Suprapubic skin (tissue), 4 donors: ENCODE results near the gene AJAP1. TPM values are rescaled to one million over a fixed set of nuclear protein-coding genes. Genes with fewer than 3 reads are reported as not detected.

Experiments
- DNase-seq, 2 donors: peaks; one replicate each; pipeline ENCODE4 v3.0.0-alpha.2; 2019; ENCODE audit warnings: low spot score in 2 of 2
- H3K27ac ChIP-seq: fragments of 200-600 bp; sonication (generic); one replicate; pipeline ENCODE4 v1.5.1; 2019
- H3K27me3 ChIP-seq: fragments of 200-600 bp; sonication (generic); one replicate; pipeline ENCODE4 v1.5.1; 2019
- H3K36me3 ChIP-seq: fragments of 200-600 bp; sonication (generic); one replicate; pipeline ENCODE4 v1.5.1; 2019
- H3K4me1 ChIP-seq: fragments of 200-600 bp; sonication (generic); one replicate; pipeline ENCODE4 v1.5.1; 2019
- H3K4me3 ChIP-seq: fragments of 200-600 bp; sonication (generic); one replicate; pipeline ENCODE4 v1.5.1; 2019; ENCODE audit warnings: mild to moderate bottlenecking
- H3K9me3 ChIP-seq: fragments of 200-600 bp; sonication (generic); one replicate; pipeline ENCODE4 v1.5.1; 2019
- EP300 ChIP-seq: sonication (generic); formaldehyde crosslinking; IDR thresholded peaks from one replicate; pipeline ENCODE4 v1.6.1; 2017; ENCODE audit warnings: antibody characterized with exemption
- POLR2A ChIP-seq, 2 donors: fragments of 450-650 bp; IDR thresholded peaks; one replicate each; pipeline ENCODE4 v1.6.1; 2017; ENCODE audit warnings: antibody characterized with exemption in 2 of 2, mild to moderate bottlenecking in 2 of 2, moderate library complexity in 2 of 2
- POLR2AphosphoS5 ChIP-seq, 3 donors: sonication (generic); formaldehyde crosslinking; IDR thresholded peaks; one replicate each; pipeline ENCODE4 v1.6.1; 2017; ENCODE audit warnings: antibody characterized with exemption in 3 of 3
- WGBS: methylation state at CpG from one replicate; pipeline ENCODE4 v1.1.5; 2018; 5-methylcytosine and 5-hydroxymethylcytosine counted together
- total RNA-seq, 4 donors: library from RNA; depleted of rRNA; stranded (reverse); fragments of >200 nt; gene quantifications; one replicate each; pipeline ENCODE4 v1.1.0, GENCODE V29; 2016
- TF ChIP-seq, protein P1 (sequence below), 2 donors: fragments of 200-600 bp in 1 of 2; fragments of 450-650 bp in 1 of 2; sonication (generic) in 1 of 2; IDR thresholded peaks; one replicate each; pipeline ENCODE4 v1.5.1; 2016 to 2019; ENCODE audit warnings: antibody characterized with exemption in 2 of 2, mild to moderate bottlenecking in 1 of 2, moderate library complexity in 1 of 2

AJAP1 gene
- total RNA-seq, 4 donors from 2014 or later = 0.11 to 2.3 (median 0.80) TPM

DNA sequence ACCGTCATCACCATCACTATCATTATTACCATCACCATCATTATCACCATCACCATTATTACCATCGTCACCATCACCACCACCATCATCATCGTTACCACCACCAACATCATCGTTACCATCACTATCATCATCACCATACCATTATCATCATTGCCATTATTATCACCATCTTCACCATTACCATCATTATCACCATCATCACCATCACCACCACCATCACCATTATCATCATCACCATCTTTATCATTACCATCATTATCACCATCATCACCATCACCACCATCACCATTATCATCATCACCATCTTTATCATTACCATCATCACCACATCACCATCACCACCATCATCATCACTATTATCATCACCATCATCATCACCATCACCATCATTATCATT is 112.9 kb downstream of the AJAP1 start:
- Histone ChIP-seq H3K36me3 (no peaks in the 10 kb centered on the region), H3K4me3 (no peak overlapping the region), H3K4me1 (no peaks in the 10 kb centered on the region), H3K9me3 (no peaks in the 10 kb centered on the region), H3K27ac (no peak overlapping the region), H3K27me3 (peaks cover 8% of the 10 kb centered on the region)
- 92% methylated on average over 4 of the region's 4 CpGs for WGBS
- DNase-seq = no peak
- TF ChIP-seq EP300 = no peak
- no peak for TF ChIP-seq POLR2AphosphoS5 (IDR thresholded peaks at IDR 0.05)
- no peak for TF ChIP-seq POLR2A (IDR thresholded peaks at IDR 0.05)
- TF ChIP-seq, protein P1, sequence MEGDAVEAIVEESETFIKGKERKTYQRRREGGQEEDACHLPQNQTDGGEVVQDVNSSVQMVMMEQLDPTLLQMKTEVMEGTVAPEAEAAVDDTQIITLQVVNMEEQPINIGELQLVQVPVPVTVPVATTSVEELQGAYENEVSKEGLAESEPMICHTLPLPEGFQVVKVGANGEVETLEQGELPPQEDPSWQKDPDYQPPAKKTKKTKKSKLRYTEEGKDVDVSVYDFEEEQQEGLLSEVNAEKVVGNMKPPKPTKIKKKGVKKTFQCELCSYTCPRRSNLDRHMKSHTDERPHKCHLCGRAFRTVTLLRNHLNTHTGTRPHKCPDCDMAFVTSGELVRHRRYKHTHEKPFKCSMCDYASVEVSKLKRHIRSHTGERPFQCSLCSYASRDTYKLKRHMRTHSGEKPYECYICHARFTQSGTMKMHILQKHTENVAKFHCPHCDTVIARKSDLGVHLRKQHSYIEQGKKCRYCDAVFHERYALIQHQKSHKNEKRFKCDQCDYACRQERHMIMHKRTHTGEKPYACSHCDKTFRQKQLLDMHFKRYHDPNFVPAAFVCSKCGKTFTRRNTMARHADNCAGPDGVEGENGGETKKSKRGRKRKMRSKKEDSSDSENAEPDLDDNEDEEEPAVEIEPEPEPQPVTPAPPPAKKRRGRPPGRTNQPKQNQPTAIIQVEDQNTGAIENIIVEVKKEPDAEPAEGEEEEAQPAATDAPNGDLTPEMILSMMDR (IDR thresholded peaks at IDR 0.05) = no peak

DNA sequence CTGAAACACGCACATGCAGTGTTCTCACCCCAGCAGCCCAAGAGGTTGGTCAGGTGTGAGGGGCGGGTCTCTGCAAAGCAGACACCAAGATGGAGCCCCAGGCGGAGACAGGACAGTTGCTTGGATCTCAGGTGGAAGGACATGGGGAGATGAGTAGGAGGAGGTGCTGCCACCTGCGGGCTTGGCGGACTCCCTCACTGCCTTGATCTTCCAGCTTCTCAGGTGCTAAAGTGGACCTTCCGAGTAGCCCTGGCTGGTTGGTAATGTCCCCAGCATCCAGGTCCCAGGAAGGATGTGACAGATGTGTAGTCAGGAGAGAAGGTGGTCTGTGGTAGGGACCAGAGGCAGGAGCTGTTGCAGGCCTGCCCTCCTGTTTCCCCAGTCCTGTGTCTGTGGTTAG is 114.1 kb downstream of the AJAP1 start:
- no peak overlapping the region for H3K4me3 ChIP-seq
- no peak for DNase-seq
- WGBS = 73% methylated on average over 6 of the region's 6 CpGs
- H3K4me1 ChIP-seq = no peaks in the 10 kb centered on the region
- no peak overlapping the region for H3K27ac ChIP-seq
- H3K9me3 ChIP-seq = no peaks in the 10 kb centered on the region
- TF ChIP-seq POLR2A (IDR thresholded peaks at IDR 0.05) (no peak), EP300 (no peak), POLR2AphosphoS5 (IDR thresholded peaks at IDR 0.05) (no peak)
- TF ChIP-seq, protein P1 (IDR thresholded peaks at IDR 0.05) = no peak
- H3K36me3 ChIP-seq = no peaks in the 10 kb centered on the region
- H3K27me3 ChIP-seq = peaks cover 10% of the 10 kb centered on the region

DNA sequence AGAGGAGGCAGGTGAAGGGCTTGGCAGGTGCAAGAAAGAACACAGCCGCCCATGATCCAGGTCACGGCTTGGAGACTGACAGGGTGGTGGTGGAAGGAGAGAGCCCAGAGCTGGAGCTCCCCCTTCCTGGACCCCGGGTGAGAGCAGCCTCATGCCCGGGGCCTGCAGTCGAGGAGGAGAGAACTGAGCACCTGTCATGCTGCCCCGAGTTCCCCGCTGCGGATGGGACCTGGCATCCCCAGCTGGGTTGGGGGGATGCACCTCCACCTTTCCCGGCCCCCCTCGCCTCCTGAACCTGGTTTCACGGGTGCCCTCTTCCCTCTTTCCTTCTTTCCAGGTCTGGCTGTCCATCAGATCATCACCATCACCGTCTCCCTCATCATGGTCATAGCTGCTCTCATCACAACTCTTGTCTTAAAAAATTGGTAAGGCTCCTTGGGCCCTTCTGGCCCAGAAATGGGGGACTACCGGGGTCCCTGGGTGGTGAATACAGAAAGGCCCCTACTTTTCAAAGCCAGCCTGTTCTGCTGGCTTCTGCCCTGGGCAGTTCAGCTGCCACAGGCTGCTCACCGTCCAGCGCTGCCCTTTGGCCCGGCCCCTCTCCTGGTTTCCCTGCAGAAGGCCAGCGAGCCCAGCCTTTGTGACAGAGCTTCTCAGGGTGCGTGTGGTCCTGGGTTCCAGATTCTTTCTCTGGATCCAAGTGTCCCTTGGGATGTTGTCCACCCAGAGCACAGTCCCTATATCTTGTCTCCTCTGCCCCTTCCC is 115.3 kb downstream of the AJAP1 start:
- no peaks in the 10 kb centered on the region for H3K36me3 ChIP-seq
- H3K27ac ChIP-seq = no peak overlapping the region
- WGBS = 81% methylated on average over 17 of the region's 18 CpGs

DNA sequence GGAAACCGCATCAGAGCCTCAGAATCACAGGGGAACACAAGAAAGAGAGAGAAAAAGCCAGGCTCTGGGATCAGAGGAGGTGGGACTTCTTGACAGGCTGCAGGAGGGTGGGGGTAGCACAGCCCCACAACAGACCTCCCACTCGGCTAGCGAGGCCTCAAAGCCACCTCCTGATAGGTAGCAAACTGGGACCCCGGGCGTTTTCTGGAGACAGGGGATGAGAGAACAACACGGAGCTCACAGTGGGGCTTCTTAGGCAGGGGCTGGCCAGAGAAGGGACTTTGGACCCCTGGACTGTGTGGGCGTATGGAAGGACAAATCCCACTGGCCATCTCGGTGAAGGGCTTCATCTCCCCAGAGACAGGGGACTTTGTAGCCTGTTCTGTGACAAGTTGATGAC is 116.3 kb downstream of the AJAP1 start:
- no peaks in the 10 kb centered on the region for H3K36me3 ChIP-seq
- 75% methylated on average over 8 of the region's 8 CpGs for WGBS
- H3K27ac ChIP-seq = no peak overlapping the region
- TF ChIP-seq EP300 = no peak
- no peak for TF ChIP-seq POLR2A (IDR thresholded peaks at IDR 0.05)
- no peak for TF ChIP-seq POLR2AphosphoS5 (IDR thresholded peaks at IDR 0.05)
- TF ChIP-seq, protein P1 (IDR thresholded peaks at IDR 0.05) = no peak
- DNase-seq = no peak
- no peaks in the 10 kb centered on the region for H3K9me3 ChIP-seq
- H3K4me1 ChIP-seq = no peaks in the 10 kb centered on the region
- H3K4me3 ChIP-seq = no peak overlapping the region
- H3K27me3 ChIP-seq = peaks cover 10% of the 10 kb centered on the region

More for the DNA sequence above, 115.3 kb downstream of the AJAP1 start:
- no peak for DNase-seq
- Histone ChIP-seq H3K4me1 (no peaks in the 10 kb centered on the region), H3K9me3 (no peaks in the 10 kb centered on the region), H3K27me3 (peaks cover 10% of the 10 kb centered on the region), H3K4me3 (no peak overlapping the region)
- TF ChIP-seq, protein P1 (IDR thresholded peaks at IDR 0.05) = no peak
- TF ChIP-seq POLR2AphosphoS5 (IDR thresholded peaks at IDR 0.05) (no peak), POLR2A (IDR thresholded peaks at IDR 0.05) (no peak), EP300 (no peak)

DNA sequence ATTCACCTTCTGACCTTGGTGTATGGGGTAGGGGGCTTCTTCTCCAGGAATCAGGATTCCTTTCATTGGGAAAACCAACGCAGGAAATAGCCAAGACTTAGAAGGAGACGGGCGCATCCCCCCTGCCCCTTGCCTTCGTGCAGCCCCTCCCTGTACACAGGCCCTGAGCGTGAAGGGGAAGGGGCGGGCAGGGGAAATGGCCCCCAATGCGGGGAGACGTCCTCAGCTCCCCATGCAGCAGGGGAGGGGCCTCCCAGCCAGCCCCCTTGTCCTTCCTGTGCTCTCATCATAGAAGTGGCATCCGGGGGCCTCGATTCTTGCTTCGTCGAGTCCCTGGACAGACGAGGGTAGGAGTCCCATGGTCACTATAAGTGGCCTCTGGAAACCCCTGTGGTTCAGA is 116.9 kb downstream of the AJAP1 start:
- DNase-seq = no peak
- Histone ChIP-seq H3K4me1 (no peaks in the 10 kb centered on the region), H3K36me3 (no peaks in the 10 kb centered on the region), H3K27ac (no peak overlapping the region), H3K27me3 (peaks cover 10% of the 10 kb centered on the region), H3K4me3 (no peak overlapping the region), H3K9me3 (no peaks in the 10 kb centered on the region)
- 70% methylated on average over 9 of the region's 13 CpGs for WGBS
- TF ChIP-seq EP300 (no peak), POLR2AphosphoS5 (IDR thresholded peaks at IDR 0.05) (no peak), POLR2A (IDR thresholded peaks at IDR 0.05) (no peak)
- TF ChIP-seq, protein P1 (IDR thresholded peaks at IDR 0.05) = no peak
